Liver (tissue), 3 donors: ENCODE measurements around the gene PHETA1.

Experiments
- EGR1 ChIP-seq, 2 donors: IDR thresholded peaks; 2 replicates each; pipeline ENCODE4 v1.6.1; 2016 to 2018; ENCODE audit warnings: antibody characterized with exemption in 2 of 2, low read depth in 2 of 2
- FOXA1 ChIP-seq: IDR thresholded peaks from 2 replicates; pipeline ENCODE4 v1.6.1; 2016; ENCODE audit warnings: antibody characterized with exemption
- GABPA ChIP-seq, 2 donors: IDR thresholded peaks in 1 of 2; conservative IDR thresholded peaks in 1 of 2; 2 replicates each; pipeline ENCODE4 v1.6.1; 2016; ENCODE audit warnings: antibody characterized with exemption in 2 of 2, mild to moderate bottlenecking in 1 of 2, moderate library complexity in 1 of 2
- HNF4G ChIP-seq: IDR thresholded peaks from 2 replicates; pipeline ENCODE4 v1.6.1; 2016; ENCODE audit warnings: antibody characterized with exemption
- JUND ChIP-seq, 2 donors: IDR thresholded peaks; 2 replicates each; pipeline ENCODE4 v1.6.1; 2016; ENCODE audit warnings: antibody characterized with exemption in 2 of 2
- MAX ChIP-seq: IDR thresholded peaks from 2 replicates; pipeline ENCODE4 v1.6.1; 2016; ENCODE audit warnings: antibody characterized with exemption
- RAD21 ChIP-seq, 2 donors: IDR thresholded peaks; 2 replicates each; pipeline ENCODE4 v1.6.1; 2016; ENCODE audit warnings: antibody characterized with exemption in 2 of 2, mild to moderate bottlenecking in 2 of 2
- REST ChIP-seq: IDR thresholded peaks from 2 replicates; pipeline ENCODE4 v1.6.1; 2016; ENCODE audit warnings: antibody characterized with exemption, mild to moderate bottlenecking
- RXRA ChIP-seq, 2 donors: IDR thresholded peaks; 2 replicates each; pipeline ENCODE4 v1.6.1; 2017 to 2018; ENCODE audit warnings: antibody characterized with exemption in 2 of 2, mild to moderate bottlenecking in 1 of 2
- TAF1 ChIP-seq: conservative IDR thresholded peaks from 2 replicates; pipeline ENCODE4 v1.6.1; 2016; ENCODE audit warnings: antibody characterized with exemption, mild to moderate bottlenecking
- YY1 ChIP-seq: IDR thresholded peaks from 2 replicates; pipeline ENCODE4 v1.6.1; 2016; ENCODE audit warnings: antibody characterized with exemption, mild to moderate bottlenecking
- ZBTB33 ChIP-seq: IDR thresholded peaks from 2 replicates; pipeline ENCODE4 v1.6.1; 2016; ENCODE audit warnings: antibody characterized with exemption
- TF ChIP-seq, protein P1 (sequence below): fragments of 150-350 bp; IDR thresholded peaks from 2 replicates; pipeline ENCODE4 v1.5.1; 2017; ENCODE audit warnings: improper control_type of control experiment, low read depth, low read length; ENCODE audit not compliant: missing input control
- TF ChIP-seq, protein P2 (sequence below): IDR thresholded peaks from 2 replicates; pipeline ENCODE4 v1.6.1; 2016; ENCODE audit warnings: antibody characterized with exemption
- donor health status: healthy.
- donor health status: healthy.

DNA sequence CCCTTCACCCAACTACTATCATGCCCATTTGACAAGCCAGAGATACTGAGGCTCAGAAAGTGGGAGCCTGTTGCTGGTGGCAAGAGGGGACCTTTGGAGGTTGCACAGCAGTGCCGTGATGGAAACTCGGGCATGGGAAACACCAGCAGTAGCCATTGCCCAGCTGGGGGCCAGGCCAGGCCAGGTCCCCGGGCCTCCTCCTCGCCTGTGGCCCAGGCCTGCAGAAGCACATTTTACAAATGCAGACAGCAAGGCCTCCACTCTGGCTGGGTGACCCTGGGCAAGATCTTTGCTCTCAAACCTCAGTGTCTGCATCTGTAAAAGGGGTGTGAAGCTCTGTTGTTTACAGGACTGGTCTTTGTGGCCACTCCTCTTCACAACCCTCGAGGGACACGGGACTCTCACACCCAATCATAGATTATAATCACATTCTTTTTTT is 32.3 kb upstream of the PHETA1 start:
- TF ChIP-seq, protein P1, sequence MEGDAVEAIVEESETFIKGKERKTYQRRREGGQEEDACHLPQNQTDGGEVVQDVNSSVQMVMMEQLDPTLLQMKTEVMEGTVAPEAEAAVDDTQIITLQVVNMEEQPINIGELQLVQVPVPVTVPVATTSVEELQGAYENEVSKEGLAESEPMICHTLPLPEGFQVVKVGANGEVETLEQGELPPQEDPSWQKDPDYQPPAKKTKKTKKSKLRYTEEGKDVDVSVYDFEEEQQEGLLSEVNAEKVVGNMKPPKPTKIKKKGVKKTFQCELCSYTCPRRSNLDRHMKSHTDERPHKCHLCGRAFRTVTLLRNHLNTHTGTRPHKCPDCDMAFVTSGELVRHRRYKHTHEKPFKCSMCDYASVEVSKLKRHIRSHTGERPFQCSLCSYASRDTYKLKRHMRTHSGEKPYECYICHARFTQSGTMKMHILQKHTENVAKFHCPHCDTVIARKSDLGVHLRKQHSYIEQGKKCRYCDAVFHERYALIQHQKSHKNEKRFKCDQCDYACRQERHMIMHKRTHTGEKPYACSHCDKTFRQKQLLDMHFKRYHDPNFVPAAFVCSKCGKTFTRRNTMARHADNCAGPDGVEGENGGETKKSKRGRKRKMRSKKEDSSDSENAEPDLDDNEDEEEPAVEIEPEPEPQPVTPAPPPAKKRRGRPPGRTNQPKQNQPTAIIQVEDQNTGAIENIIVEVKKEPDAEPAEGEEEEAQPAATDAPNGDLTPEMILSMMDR: no peak
- TF ChIP-seq EGR1 (IDR thresholded peaks at IDR 0.05; ENCODE audit: low read depth in 2 of 2) (no peak), MAX (no peak), REST (no peak), JUND (IDR thresholded peaks at IDR 0.05) (no peak), RAD21 (IDR thresholded peaks at IDR 0.05) (no peak), GABPA (IDR thresholded peaks at IDR 0.05 in 1 of 2, conservative IDR thresholded peaks at IDR 0.05 in 1 of 2) (no peak), FOXA1 (no peak), YY1 (no peak), ZBTB33 (no peak), RXRA (IDR thresholded peaks at IDR 0.05) (no peak), TAF1 (no peak), HNF4G (no peak)
- TF ChIP-seq, protein P2, sequence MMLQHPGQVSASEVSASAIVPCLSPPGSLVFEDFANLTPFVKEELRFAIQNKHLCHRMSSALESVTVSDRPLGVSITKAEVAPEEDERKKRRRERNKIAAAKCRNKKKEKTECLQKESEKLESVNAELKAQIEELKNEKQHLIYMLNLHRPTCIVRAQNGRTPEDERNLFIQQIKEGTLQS: no peak
